HCT116 (cell line): ENCODE data around the gene TTBK1. TPM values are rescaled to one million over a fixed set of nuclear protein-coding genes. Genes with fewer than 3 reads are reported as not detected.
"Not testable (repeated sequence)": the region's sequence is repeated elsewhere in the genome, so short reads cannot be mapped to it uniquely, and the experiment has no call there.

Source experiments
- ATAC-seq: fragments of 200-7000 bp; cut with Tn5 transposase; 2 replicates; pipeline ENCODE4 v1.9.1; 2020; ENCODE audit warnings: mild to moderate bottlenecking, moderate library complexity
- BruUV-seq: library from RNA; stranded (reverse); fragments of 400-500 nt; replicated peaks from 2 replicates; lab custom pipeline; 2021; lab: Mats Ljungman, UMichigan
- CTCF ChIA-PET: fragments of 300-600 bp; sonication (Branson Sonifier 250); formaldehyde crosslinking; loops from one replicate; lab custom pipeline; 2021; ENCODE audit warnings: antibody characterized with exemption; lab: Charles Lee
- POLR2A ChIA-PET: fragments of 300-600, 350-600 bp; sonication (Branson Sonifier 250); formaldehyde crosslinking; loops from one replicate; lab custom pipeline; 2021; ENCODE audit warnings: antibody characterized with exemption; lab: Charles Lee
- RAD21 ChIA-PET, 2 experiments: fragments of 300-600 bp; sonication (Branson Sonifier 250); formaldehyde crosslinking; loops; one replicate each; lab custom pipeline; 2023; ENCODE audit warnings: low total read pairs in 2 of 2; ENCODE audit not compliant: uncharacterized antibody in 2 of 2, unreplicated experiment in 2 of 2, low non-redundant PET in 1 of 2; lab: Charles Lee
- DNase-seq: peaks from one replicate; pipeline ENCODE4 v3.0.0-alpha.2; 2010; ENCODE audit warnings: low read depth, low spot score
- H2AFZ ChIP-seq: fragments of 200-600 bp; shearing (Covaris generic), sonication (generic); 2 replicates; pipeline ENCODE4 v1.6.1; 2017; ENCODE audit warnings: low read depth, mixed run types, mixed read lengths, antibody characterized with exemption, low read length; ENCODE audit not compliant: poor library complexity, severe bottlenecking
- H3K27ac ChIP-seq: 2 replicates; pipeline ENCODE4 v1.5.1; 2012; ENCODE audit warnings: low read depth, low read length
- H3K27me3 ChIP-seq: fragments of 200-600 bp; sonication (generic); 2 replicates; pipeline ENCODE4 v1.6.1; 2016; ENCODE audit warnings: mixed run types, low read length, mixed read lengths; ENCODE audit not compliant: insufficient read depth
- H3K36me3 ChIP-seq, 2 experiments: fragments of 200-500 bp in 1 of 2; fragments of 200-600 bp in 1 of 2; sonication (Bioruptor generic) in 1 of 2; sonication (generic) in 1 of 2; 2 replicates each; pipeline versions ENCODE4 v1.5.1 to v1.6.1; 2014 to 2016; ENCODE audit warnings: low read length in 2 of 2, inconsistent platforms in 1 of 2, mixed read lengths in 1 of 2, mixed run types in 1 of 2; ENCODE audit not compliant: insufficient read depth in 2 of 2, control insufficient read depth in 1 of 2
- H3K4me1 ChIP-seq, 2 experiments: fragments of 200-600 bp in 1 of 2; sonication (generic) in 1 of 2; 2 replicates each; pipeline versions ENCODE4 v1.5.1 to v1.6.1; 2012 to 2017; ENCODE audit warnings: low read length in 2 of 2, inconsistent platforms in 1 of 2, mild to moderate bottlenecking in 1 of 2, mixed read lengths in 1 of 2, mixed run types in 1 of 2, moderate library complexity in 1 of 2; ENCODE audit not compliant: insufficient read depth in 2 of 2, control insufficient read depth in 1 of 2
- H3K4me2 ChIP-seq: fragments of 200-600 bp; sonication (generic); 2 replicates; pipeline ENCODE4 v1.6.1; 2017; ENCODE audit warnings: mixed run types, low read length, mixed read lengths
- H3K4me3 ChIP-seq, 2 experiments: fragments of 200-600 bp in 1 of 2; sonication (generic) in 1 of 2; replicated peaks in 1 of 2; 2 replicates each; pipeline ENCODE4 v1.5.1; 2011 to 2016; ENCODE audit warnings: low read length in 2 of 2, control low read depth in 1 of 2, low read depth in 1 of 2, mild to moderate bottlenecking in 1 of 2, mixed read lengths in 1 of 2, mixed run types in 1 of 2
- H3K79me2 ChIP-seq: fragments of 200-600 bp; sonication (generic); 2 replicates; pipeline ENCODE4 v1.6.1; 2017; ENCODE audit warnings: mild to moderate bottlenecking, mixed run types, low read length, moderate library complexity, mixed read lengths; ENCODE audit not compliant: insufficient read depth
- H3K9ac ChIP-seq: fragments of 200-600 bp; sonication (generic); 2 replicates; pipeline ENCODE4 v1.6.1; 2016; ENCODE audit warnings: low read length, mixed read lengths
- H3K9me2 ChIP-seq: fragments of 200-600 bp; sonication (generic), shearing (Covaris generic); 2 replicates; pipeline ENCODE4 v1.6.1; 2017; ENCODE audit warnings: mixed run types, mild to moderate bottlenecking, moderate library complexity; ENCODE audit not compliant: insufficient read depth
- H3K9me3 ChIP-seq, 2 experiments: fragments of 200-500 bp in 1 of 2; fragments of 200-600 bp in 1 of 2; sonication (Bioruptor generic) in 1 of 2; sonication (generic) in 1 of 2; 2 replicates each; pipeline ENCODE4 v1.6.1; 2014 to 2017; ENCODE audit warnings: low read length in 2 of 2, mixed read lengths in 2 of 2, inconsistent platforms in 1 of 2, low read depth in 1 of 2, mild to moderate bottlenecking in 1 of 2, mixed run types in 1 of 2, moderate library complexity in 1 of 2; ENCODE audit not compliant: control insufficient read depth in 1 of 2, insufficient read depth in 1 of 2
- H4K20me1 ChIP-seq: fragments of 200-600 bp; sonication (generic), shearing (Covaris generic); 2 replicates; pipeline ENCODE4 v1.6.1; 2017; ENCODE audit warnings: mixed run types, mild to moderate bottlenecking, moderate library complexity; ENCODE audit not compliant: insufficient read depth
- CBX3 ChIP-seq: IDR thresholded peaks from 2 replicates; pipeline ENCODE4 v1.6.1; 2012; ENCODE audit warnings: low read depth
- EGR1 ChIP-seq: IDR thresholded peaks from 2 replicates; pipeline ENCODE4 v1.6.1; 2012; ENCODE audit warnings: low read depth
- ELF1 ChIP-seq: IDR thresholded peaks from 2 replicates; pipeline ENCODE4 v1.6.1; 2012; ENCODE audit warnings: low read depth, borderline replicate concordance
- SIN3A ChIP-seq: IDR thresholded peaks from 2 replicates; pipeline ENCODE4 v1.6.1; 2012; ENCODE audit warnings: low read depth
- SP1 ChIP-seq: IDR thresholded peaks from 2 replicates; pipeline ENCODE4 v1.6.1; 2012; ENCODE audit warnings: low read depth
- ZNF274 ChIP-seq: fragments of 200-500 bp; sonication (Bioruptor generic); IDR thresholded peaks from 2 replicates; pipeline ENCODE4 v1.6.1; 2014; ENCODE audit warnings: mild to moderate bottlenecking, low read depth, low read length, inconsistent platforms
- intact Hi-C: fragments of 100-400 bp; cut with micrococcal nuclease; formaldehyde crosslinking; loops from 2 replicates; pipeline ENCODE4 v1.10.0; 2022
- total RNA-seq: library from RNA; stranded (reverse); gene quantifications from one replicate; pipeline ENCODE4 v1.2.1, GENCODE V29; 2021; ENCODE audit not compliant: unreplicated experiment
- TF ChIP-seq, protein P1 (sequence below): IDR thresholded peaks from 2 replicates; pipeline ENCODE4 v1.6.1; 2011; ENCODE audit warnings: mild to moderate bottlenecking, low read length, moderate library complexity; ENCODE audit not compliant: insufficient replicate concordance; ENCODE audit errors: extremely low read depth
- TF ChIP-seq, protein P2 (sequence below): IDR thresholded peaks from 2 replicates; pipeline ENCODE4 v1.6.1; 2012; ENCODE audit warnings: low read depth

Gene TTBK1
- total RNA-seq, 1 experiment from 2014 or later = not detected

DNA sequence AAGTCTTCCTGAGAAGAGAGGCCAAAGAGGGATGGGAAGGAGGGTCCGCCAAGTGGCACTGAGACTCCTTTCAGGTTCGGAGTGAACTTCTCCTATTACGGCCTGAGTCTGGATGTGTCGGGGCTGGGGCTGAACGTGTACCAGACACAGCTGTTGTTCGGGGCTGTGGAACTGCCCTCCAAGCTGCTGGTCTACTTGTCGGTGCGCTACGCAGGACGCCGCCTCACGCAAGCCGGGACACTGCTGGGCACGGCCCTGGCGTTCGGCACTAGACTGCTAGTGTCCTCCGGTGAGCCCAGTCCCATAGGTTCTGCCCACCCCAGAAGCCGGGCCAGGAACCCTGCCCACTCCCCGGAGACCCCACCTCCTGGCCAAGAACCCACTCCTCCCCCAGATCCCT is 58.8 kb downstream of the TTBK1 start:
- no peaks in the 10 kb centered on the region for H4K20me1 ChIP-seq
- no peaks in the 10 kb centered on the region for H3K79me2 ChIP-seq
- DNase-seq (no peak), ATAC-seq (no peak)
- CTCF ChIA-PET = no interaction called here
- H3K36me3 ChIP-seq = no peaks in the 10 kb centered on the region
- TF ChIP-seq, protein P1, sequence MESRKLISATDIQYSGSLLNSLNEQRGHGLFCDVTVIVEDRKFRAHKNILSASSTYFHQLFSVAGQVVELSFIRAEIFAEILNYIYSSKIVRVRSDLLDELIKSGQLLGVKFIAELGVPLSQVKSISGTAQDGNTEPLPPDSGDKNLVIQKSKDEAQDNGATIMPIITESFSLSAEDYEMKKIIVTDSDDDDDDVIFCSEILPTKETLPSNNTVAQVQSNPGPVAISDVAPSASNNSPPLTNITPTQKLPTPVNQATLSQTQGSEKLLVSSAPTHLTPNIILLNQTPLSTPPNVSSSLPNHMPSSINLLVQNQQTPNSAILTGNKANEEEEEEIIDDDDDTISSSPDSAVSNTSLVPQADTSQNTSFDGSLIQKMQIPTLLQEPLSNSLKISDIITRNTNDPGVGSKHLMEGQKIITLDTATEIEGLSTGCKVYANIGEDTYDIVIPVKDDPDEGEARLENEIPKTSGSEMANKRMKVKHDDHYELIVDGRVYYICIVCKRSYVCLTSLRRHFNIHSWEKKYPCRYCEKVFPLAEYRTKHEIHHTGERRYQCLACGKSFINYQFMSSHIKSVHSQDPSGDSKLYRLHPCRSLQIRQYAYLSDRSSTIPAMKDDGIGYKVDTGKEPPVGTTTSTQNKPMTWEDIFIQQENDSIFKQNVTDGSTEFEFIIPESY = no peak
- TF ChIP-seq SP1 = no peak
- no peak for TF ChIP-seq ELF1
- no peak for TF ChIP-seq SIN3A
- TF ChIP-seq CBX3 = no peak
- no peak for TF ChIP-seq ZNF274
- TF ChIP-seq, protein P2, sequence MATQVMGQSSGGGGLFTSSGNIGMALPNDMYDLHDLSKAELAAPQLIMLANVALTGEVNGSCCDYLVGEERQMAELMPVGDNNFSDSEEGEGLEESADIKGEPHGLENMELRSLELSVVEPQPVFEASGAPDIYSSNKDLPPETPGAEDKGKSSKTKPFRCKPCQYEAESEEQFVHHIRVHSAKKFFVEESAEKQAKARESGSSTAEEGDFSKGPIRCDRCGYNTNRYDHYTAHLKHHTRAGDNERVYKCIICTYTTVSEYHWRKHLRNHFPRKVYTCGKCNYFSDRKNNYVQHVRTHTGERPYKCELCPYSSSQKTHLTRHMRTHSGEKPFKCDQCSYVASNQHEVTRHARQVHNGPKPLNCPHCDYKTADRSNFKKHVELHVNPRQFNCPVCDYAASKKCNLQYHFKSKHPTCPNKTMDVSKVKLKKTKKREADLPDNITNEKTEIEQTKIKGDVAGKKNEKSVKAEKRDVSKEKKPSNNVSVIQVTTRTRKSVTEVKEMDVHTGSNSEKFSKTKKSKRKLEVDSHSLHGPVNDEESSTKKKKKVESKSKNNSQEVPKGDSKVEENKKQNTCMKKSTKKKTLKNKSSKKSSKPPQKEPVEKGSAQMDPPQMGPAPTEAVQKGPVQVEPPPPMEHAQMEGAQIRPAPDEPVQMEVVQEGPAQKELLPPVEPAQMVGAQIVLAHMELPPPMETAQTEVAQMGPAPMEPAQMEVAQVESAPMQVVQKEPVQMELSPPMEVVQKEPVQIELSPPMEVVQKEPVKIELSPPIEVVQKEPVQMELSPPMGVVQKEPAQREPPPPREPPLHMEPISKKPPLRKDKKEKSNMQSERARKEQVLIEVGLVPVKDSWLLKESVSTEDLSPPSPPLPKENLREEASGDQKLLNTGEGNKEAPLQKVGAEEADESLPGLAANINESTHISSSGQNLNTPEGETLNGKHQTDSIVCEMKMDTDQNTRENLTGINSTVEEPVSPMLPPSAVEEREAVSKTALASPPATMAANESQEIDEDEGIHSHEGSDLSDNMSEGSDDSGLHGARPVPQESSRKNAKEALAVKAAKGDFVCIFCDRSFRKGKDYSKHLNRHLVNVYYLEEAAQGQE = no peak
- no peak for TF ChIP-seq EGR1
- H3K9ac ChIP-seq = no peak overlapping the region
- H2AFZ ChIP-seq = no peak overlapping the region
- H3K9me2 ChIP-seq = no peaks in the 10 kb centered on the region
- no TSS peak for BruUV-seq
- intact Hi-C loops = no loop called here
- no peaks in the 10 kb centered on the region for H3K4me1 ChIP-seq
- H3K4me3 ChIP-seq = no peak overlapping the region
- RAD21 ChIA-PET = no interaction called here
- H3K9me3 ChIP-seq = no peaks in the 10 kb centered on the region
- no peaks in the 10 kb centered on the region for H3K27me3 ChIP-seq
- no peak overlapping the region for H3K27ac ChIP-seq
- POLR2A ChIA-PET = no interaction called here
- no peak overlapping the region for H3K4me2 ChIP-seq

DNA sequence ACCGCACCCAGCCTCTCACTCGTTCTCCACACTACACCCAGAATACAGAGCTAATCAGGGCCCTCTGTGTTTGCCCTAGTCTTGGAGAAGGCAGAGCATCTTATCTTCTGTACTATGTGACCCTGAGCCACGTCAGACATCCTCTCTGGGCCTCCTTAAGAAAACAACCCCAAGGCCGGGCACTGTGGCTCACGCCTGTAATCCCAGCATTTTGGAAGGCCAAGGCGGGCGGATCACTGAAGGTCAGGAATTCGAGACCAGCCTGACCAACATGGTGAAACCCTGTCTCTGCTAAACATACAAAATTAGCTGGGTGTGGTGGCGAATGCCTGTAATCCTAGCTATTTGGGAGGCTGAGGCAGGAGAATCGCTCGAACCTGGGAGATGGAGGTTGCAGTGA is 59.7 kb downstream of the TTBK1 start:
- H4K20me1 ChIP-seq, DNase-seq, RAD21 ChIA-PET, H3K79me2 ChIP-seq, H3K9me2 ChIP-seq, POLR2A ChIA-PET, intact Hi-C loops, CTCF ChIA-PET, H3K4me3 ChIP-seq, BruUV-seq, H3K4me1 ChIP-seq, H2AFZ ChIP-seq, H3K27ac ChIP-seq, H3K9ac ChIP-seq, H3K36me3 ChIP-seq, H3K27me3 ChIP-seq, H3K9me3 ChIP-seq, H3K4me2 ChIP-seq, ATAC-seq: not testable (repeated sequence)
